Naive thymus-derived CD4-positive, alpha-beta T cell (primary cell): ENCODE data around the gene MED25. TPM values are rescaled to one million over a fixed set of nuclear protein-coding genes. Genes with fewer than 3 reads are reported as not detected.

Experiments used
- ATAC-seq: fragments of 150-1000 bp; cut with Tn5 transposase; 2 replicates; pipeline ENCODE4 v1.10.0; 2021; ENCODE audit warnings: mild to moderate bottlenecking, moderate library complexity
- CTCF ChIA-PET: fragments of 350-600 bp; sonication (Branson Sonifier 250); formaldehyde crosslinking; loops from one replicate; lab custom pipeline; 2021; ENCODE audit warnings: antibody characterized with exemption; lab: Charles Lee
- POLR2A ChIA-PET: fragments of 350-600 bp; sonication (Branson Sonifier 250); formaldehyde crosslinking; loops from one replicate; lab custom pipeline; 2021; ENCODE audit warnings: antibody characterized with exemption, inconsistent platforms; lab: Charles Lee
- DNase-seq, 9 donors: peaks; one replicate each; pipeline versions ENCODE4 v3.0.0 to v3.0.0-alpha.2; 2020 to 2022; ENCODE audit warnings: mixed read lengths in 1 of 9
- H3K27ac ChIP-seq: one replicate; pipeline ENCODE4 v1.7.0; 2013; ENCODE audit warnings: mild to moderate bottlenecking, low read depth, low read length, moderate library complexity
- H3K27me3 ChIP-seq, 2 donors: one replicate each; pipeline ENCODE4 v1.7.0; 2013; ENCODE audit warnings: low read length in 2 of 2, mild to moderate bottlenecking in 2 of 2, moderate library complexity in 2 of 2; ENCODE audit not compliant: control insufficient read depth in 2 of 2, insufficient read depth in 2 of 2
- H3K36me3 ChIP-seq, 3 experiments: 1 replicate in 2 of 3; 2 replicates in 1 of 3; pipeline ENCODE4 v1.7.0; 2013; ENCODE audit warnings: low read length in 3 of 3, mild to moderate bottlenecking in 3 of 3, moderate library complexity in 1 of 3; ENCODE audit not compliant: insufficient read depth in 3 of 3, control insufficient read depth in 2 of 3
- H3K4me1 ChIP-seq, 2 donors: one replicate each; pipeline ENCODE4 v1.7.0; 2013; ENCODE audit warnings: low read length in 2 of 2, mild to moderate bottlenecking in 2 of 2, moderate library complexity in 1 of 2; ENCODE audit not compliant: control insufficient read depth in 2 of 2, insufficient read depth in 2 of 2
- H3K4me3 ChIP-seq: 2 replicates; pipeline ENCODE4 v1.7.0; 2013; ENCODE audit warnings: mild to moderate bottlenecking, low read length
- H3K9me3 ChIP-seq, 3 experiments: 1 replicate in 2 of 3; 2 replicates in 1 of 3; pipeline ENCODE4 v1.7.0; 2013; ENCODE audit warnings: low read length in 3 of 3; ENCODE audit not compliant: control insufficient read depth in 2 of 3
- H3K27ac Mint-ChIP-seq, 9 donors: one replicate each; pipeline ENCODE4 v1.8.0; 2020 to 2022; ENCODE audit warnings: mixed read lengths in 9 of 9, mild to moderate bottlenecking in 8 of 9, moderate library complexity in 5 of 9, inconsistent platforms in 2 of 9
- H3K27me3 Mint-ChIP-seq, 5 donors: one replicate each; pipeline ENCODE4 v1.8.0; 2021 to 2022; ENCODE audit warnings: mixed read lengths in 5 of 5, mild to moderate bottlenecking in 1 of 5
- H3K36me3 Mint-ChIP-seq, 5 donors: one replicate each; pipeline ENCODE4 v1.8.0; 2020 to 2022; ENCODE audit warnings: mixed read lengths in 5 of 5, mild to moderate bottlenecking in 3 of 5, inconsistent platforms in 1 of 5
- H3K4me1 Mint-ChIP-seq, 7 donors: one replicate each; pipeline ENCODE4 v1.8.0; 2020 to 2022; ENCODE audit warnings: mixed read lengths in 7 of 7, mild to moderate bottlenecking in 3 of 7, inconsistent platforms in 1 of 7
- H3K4me3 Mint-ChIP-seq, 10 donors: one replicate each; pipeline ENCODE4 v1.8.0; 2020 to 2022; ENCODE audit warnings: mild to moderate bottlenecking in 10 of 10, mixed read lengths in 10 of 10, moderate library complexity in 6 of 10, inconsistent platforms in 2 of 10
- H3K9me3 Mint-ChIP-seq, 11 donors: one replicate each; pipeline ENCODE4 v1.8.0; 2020 to 2022; ENCODE audit warnings: mixed read lengths in 11 of 11, mild to moderate bottlenecking in 4 of 11, inconsistent platforms in 1 of 11, moderate library complexity in 1 of 11
- intact Hi-C, 2 donors: fragments of 100-400 bp; cut with micrococcal nuclease; formaldehyde crosslinking; loops; one replicate each; pipeline ENCODE4 v1.15.1; 2023
- polyA plus RNA-seq, 2 donors: library from polyadenylated mRNA; unstranded; fragments of 300-500 nt; fragmentation: Illumina TruSeq; gene quantifications; one replicate each; pipeline ENCODE4 v1.2.3, GENCODE V29; 2021
- total RNA-seq, 6 experiments: library from RNA in 5 of 6; stranded (reverse) in 5 of 6; gene quantifications; 1 replicate in 5 of 6; 2 replicates in 1 of 6; pipeline ENCODE4 v1.2.3 and lab custom pipeline; 2021 to 2026

Gene MED25
- total and polyA plus RNA-seq, 7 experiments from 2014 or later = 10.8 to 75.2 (median 39.9) TPM

DNA sequence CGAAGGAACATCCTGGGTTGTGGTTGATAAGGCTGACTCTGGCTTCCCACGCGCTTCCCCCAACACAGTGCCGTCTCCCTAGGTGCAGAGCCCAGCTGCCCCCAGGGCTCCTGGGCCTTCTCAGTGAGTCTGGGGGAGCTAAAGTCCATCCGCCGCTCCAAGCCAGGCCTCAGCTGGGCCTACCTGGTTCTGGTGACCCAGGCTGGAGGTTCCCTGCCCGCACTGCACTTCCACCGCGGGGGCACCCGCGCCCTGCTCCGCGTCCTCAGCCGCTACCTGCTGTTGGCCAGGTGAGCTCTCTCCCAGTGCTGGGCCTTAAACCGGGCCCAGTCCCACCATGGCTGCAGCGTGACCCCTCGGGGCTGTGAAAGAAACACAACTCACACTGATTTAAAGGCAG lies 63.1 kb downstream of the MED25 start:
- no peaks in the 10 kb centered on the region for H3K9me3 Mint-ChIP-seq
- Histone ChIP-seq H3K27me3 (no peaks in the 10 kb centered on the region), H3K9me3 (no peaks in the 10 kb centered on the region), H3K4me1 (peaks cover 11 to 14% of the 10 kb centered on the region in 2 donors), H3K36me3 (peaks cover 6 to 66% (median 33%) of the 10 kb centered on the region in 3 experiments), H3K4me3 (no peak overlapping the region), H3K27ac (no peak overlapping the region)
- no peak for ATAC-seq
- POLR2A ChIA-PET = no interaction called here
- intact Hi-C loops = no loop called here
- no peak overlapping the region for H3K4me3 Mint-ChIP-seq
- no peak for DNase-seq
- H3K27me3 Mint-ChIP-seq = no peaks in the 10 kb centered on the region
- peak overlapping the region in 1 of 9 donors; percentile 25 for H3K27ac Mint-ChIP-seq
- CTCF ChIA-PET = no interaction called here
- peaks cover 15 to 17% (median 16%) of the 10 kb centered on the region in 7 donors for H3K4me1 Mint-ChIP-seq
- peaks cover 0 to 27% (median 14%) of the 10 kb centered on the region in 5 donors for H3K36me3 Mint-ChIP-seq

DNA sequence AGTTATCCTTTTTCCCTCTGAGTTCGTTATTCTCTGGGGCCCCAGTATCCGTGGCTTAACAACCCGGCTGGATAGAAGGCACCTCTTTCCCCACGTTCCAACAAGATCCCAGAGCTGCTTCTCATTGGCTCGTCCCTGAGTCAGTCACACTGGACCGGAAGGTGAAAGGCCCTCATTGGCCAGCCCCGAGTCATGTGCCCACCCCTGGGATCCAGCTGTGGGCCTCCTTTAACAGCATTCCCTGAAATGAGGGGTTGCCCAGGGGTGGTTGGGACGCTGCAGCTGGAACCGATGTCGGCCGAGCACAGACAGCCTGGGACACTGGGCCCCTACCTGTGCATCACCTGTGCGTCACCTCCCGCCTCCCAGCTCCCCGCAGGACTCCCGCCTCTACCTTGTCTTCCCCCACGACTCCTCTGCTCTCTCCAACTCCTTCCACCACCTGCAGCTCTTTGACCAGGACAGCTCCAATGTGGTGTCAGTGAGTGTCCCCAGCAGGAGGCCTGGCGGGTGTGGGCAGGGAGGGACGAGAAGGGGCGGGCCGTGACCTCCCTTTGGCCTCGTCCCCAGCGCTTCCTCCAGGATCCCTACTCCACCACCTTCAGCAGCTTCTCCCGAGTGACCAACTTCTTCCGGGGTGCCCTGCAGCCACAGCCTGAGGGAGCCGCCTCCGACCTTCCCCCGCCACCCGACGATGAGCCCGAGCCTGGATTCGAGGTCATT lies 63.7 kb downstream of the MED25 start:
- intact Hi-C loops = no loop called here
- H3K4me1 Mint-ChIP-seq = peaks cover 15 to 17% (median 16%) of the 10 kb centered on the region in 7 donors
- Histone ChIP-seq H3K36me3 (peaks cover 6 to 63% (median 33%) of the 10 kb centered on the region in 3 experiments), H3K27me3 (no peaks in the 10 kb centered on the region), H3K27ac (no peak overlapping the region), H3K9me3 (no peaks in the 10 kb centered on the region), H3K4me3 (no peak overlapping the region), H3K4me1 (peaks cover 11 to 14% of the 10 kb centered on the region in 2 donors)
- POLR2A ChIA-PET = no interaction called here
- H3K9me3 Mint-ChIP-seq = no peaks in the 10 kb centered on the region
- H3K27me3 Mint-ChIP-seq = no peaks in the 10 kb centered on the region
- H3K27ac Mint-ChIP-seq = no peak overlapping the region
- CTCF ChIA-PET = no interaction called here
- no peak overlapping the region for H3K4me3 Mint-ChIP-seq
- ATAC-seq = no peak
- peaks cover 0 to 27% (median 14%) of the 10 kb centered on the region in 5 donors for H3K36me3 Mint-ChIP-seq
- no peak for DNase-seq

DNA sequence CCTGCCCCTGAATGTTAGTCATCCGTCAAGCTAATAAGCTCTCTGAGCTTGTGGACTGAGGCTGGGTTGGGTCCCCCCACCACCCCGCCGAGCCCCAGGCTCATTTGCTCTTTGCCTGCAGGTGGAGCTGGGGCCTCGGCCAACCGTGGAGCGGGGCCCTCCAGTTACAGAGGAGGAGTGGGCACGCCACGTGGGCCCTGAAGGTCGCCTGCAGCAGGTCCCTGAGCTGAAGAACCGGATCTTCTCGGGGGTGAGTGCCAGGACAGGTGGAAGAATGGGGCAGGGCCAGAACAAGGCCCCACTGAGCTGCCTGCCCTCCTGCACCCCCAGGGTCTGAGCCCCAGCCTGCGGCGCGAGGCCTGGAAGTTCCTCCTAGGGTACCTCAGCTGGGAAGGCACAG lies 64.6 kb downstream of the MED25 start:
- POLR2A ChIA-PET = interaction anchor here (0.5 to 0.8 kb wide), 3 partner anchors 34 to 935 kb away, joined by 3 to 5 read pairs (median 4); no protein-coding TSS in a partner anchor

DNA sequence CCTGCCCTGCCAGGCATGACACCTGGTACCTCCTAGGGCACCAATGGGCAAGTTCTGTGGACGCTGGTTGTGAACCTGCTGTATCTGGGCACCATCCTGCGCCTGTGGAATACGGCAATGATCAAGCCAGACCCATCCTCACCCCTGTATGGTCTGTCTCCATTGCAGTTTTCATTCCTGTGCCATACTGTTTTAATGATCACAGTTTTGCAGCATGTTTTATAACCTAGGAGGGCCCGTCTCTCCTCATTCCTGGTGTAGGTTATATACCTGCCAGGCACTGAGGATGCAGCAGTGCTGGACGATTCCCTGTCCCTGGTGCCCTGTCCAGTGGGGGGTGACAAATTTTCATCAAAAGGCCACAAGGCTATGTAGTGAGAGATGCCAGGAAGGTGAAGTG lies 65.0 kb downstream of the MED25 start:
- no peak overlapping the region for H3K27ac ChIP-seq
- H3K4me3 ChIP-seq = no peak overlapping the region
- peaks cover 10 to 13% of the 10 kb centered on the region in 2 donors for H3K4me1 ChIP-seq
- ATAC-seq (no peak), DNase-seq (no peak)
- H3K36me3 ChIP-seq = peaks cover 6 to 68% (median 33%) of the 10 kb centered on the region in 3 experiments
- H3K9me3 Mint-ChIP-seq = no peaks in the 10 kb centered on the region
- H3K27me3 ChIP-seq = no peaks in the 10 kb centered on the region
- CTCF ChIA-PET = no interaction called here
- POLR2A ChIA-PET = interaction anchor here (0.5 to 0.8 kb wide), 3 partner anchors 34 to 935 kb away, joined by 3 to 5 read pairs (median 4); no protein-coding TSS in a partner anchor
- intact Hi-C loops = no loop called here
- H3K27ac Mint-ChIP-seq = no peak overlapping the region
- H3K36me3 Mint-ChIP-seq = peaks cover 0 to 25% (median 14%) of the 10 kb centered on the region in 5 donors
- H3K27me3 Mint-ChIP-seq = no peaks in the 10 kb centered on the region
- H3K4me1 Mint-ChIP-seq = peaks cover 12 to 16% (median 13%) of the 10 kb centered on the region in 7 donors
- H3K9me3 ChIP-seq = no peaks in the 10 kb centered on the region
- peak overlapping the region in 1 of 10 donors; percentile 53 for H3K4me3 Mint-ChIP-seq

More for the DNA sequence above, 64.6 kb downstream of the MED25 start:
- CTCF ChIA-PET = no interaction called here
- Mint-ChIP-seq H3K4me3 (no peak overlapping the region), H3K27me3 (no peaks in the 10 kb centered on the region), H3K27ac (no peak overlapping the region), H3K9me3 (no peaks in the 10 kb centered on the region), H3K36me3 (peaks cover 0 to 27% (median 14%) of the 10 kb centered on the region in 5 donors), H3K4me1 (peaks cover 15 to 17% (median 16%) of the 10 kb centered on the region in 7 donors)
- DNase-seq (no peak), ATAC-seq (no peak)
- intact Hi-C loops = no loop called here
- Histone ChIP-seq H3K36me3 (peaks cover 6 to 66% (median 33%) of the 10 kb centered on the region in 3 experiments), H3K4me1 (peaks cover 11 to 14% of the 10 kb centered on the region in 2 donors), H3K4me3 (no peak overlapping the region), H3K27me3 (no peaks in the 10 kb centered on the region), H3K27ac (no peak overlapping the region), H3K9me3 (no peaks in the 10 kb centered on the region)

DNA sequence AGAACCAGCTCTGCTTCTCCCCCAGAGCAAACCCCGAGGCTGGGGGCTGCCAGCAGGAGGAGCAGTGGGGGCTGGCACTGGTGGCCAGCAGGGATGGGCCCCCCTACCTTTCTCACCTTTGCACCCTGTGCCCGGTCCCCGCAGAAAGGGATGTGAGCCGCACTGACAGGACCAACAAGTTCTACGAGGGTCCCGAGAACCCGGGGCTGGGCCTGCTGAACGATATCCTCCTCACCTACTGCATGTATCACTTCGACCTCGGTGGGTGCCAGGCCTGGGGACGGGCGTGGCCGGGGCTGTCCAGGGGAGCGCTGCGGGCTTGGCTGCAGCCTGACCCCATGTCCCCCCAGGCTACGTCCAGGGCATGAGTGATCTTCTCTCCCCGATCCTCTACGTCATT lies 66.0 kb downstream of the MED25 start:
- peaks cover 6 to 65% (median 33%) of the 10 kb centered on the region in 3 experiments for H3K36me3 ChIP-seq
- Mint-ChIP-seq H3K4me3 (no peak overlapping the region), H3K27me3 (no peaks in the 10 kb centered on the region), H3K4me1 (peaks cover 2 to 7% (median 4%) of the 10 kb centered on the region in 7 donors), H3K9me3 (no peaks in the 10 kb centered on the region), H3K27ac (no peak overlapping the region), H3K36me3 (peaks cover 0 to 24% (median 11%) of the 10 kb centered on the region in 5 donors)
- POLR2A ChIA-PET = interaction anchor here (0.7 kb wide), 1 partner anchor 12 kb away, joined by 3 read pairs; no protein-coding TSS in a partner anchor
- CTCF ChIA-PET = interaction anchor here (0.6 kb wide), 1 partner anchor 181 kb away, joined by 3 read pairs; no protein-coding TSS in a partner anchor
- DNase-seq (no peak), ATAC-seq (no peak)
- no peak overlapping the region for H3K27ac ChIP-seq
- peaks cover 0 to 2% of the 10 kb centered on the region in 2 donors for H3K4me1 ChIP-seq
- H3K27me3 ChIP-seq = no peaks in the 10 kb centered on the region
- intact Hi-C loops = no loop called here
- no peak overlapping the region for H3K4me3 ChIP-seq
- no peaks in the 10 kb centered on the region for H3K9me3 ChIP-seq

DNA sequence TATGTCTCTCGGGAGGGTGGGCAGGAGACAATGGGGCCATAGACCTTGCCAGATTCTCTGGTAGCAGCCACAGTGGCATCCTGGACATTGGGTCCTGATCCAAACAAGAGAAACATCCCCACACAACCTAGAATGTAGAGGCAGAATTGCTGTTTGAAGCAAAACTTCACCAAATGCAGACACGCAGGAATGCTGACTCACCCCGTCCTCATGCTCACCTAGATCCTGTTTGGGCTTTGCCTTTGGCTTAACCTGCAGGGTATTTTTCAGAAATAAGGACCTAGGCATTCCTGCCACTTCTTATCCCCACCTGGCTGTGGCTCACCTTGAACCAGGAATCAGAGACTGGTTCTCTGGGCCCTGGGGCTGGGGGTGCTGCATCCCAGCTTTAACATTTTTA lies 66.7 kb downstream of the MED25 start:
- Mint-ChIP-seq H3K4me3 (no peak overlapping the region), H3K36me3 (peaks cover 0 to 25% (median 9%) of the 10 kb centered on the region in 5 donors), H3K27ac (no peak overlapping the region), H3K9me3 (no peaks in the 10 kb centered on the region), H3K27me3 (no peaks in the 10 kb centered on the region), H3K4me1 (peaks cover 0 to 3% (median 0%) of the 10 kb centered on the region in 7 donors)
- Histone ChIP-seq H3K27me3 (no peaks in the 10 kb centered on the region), H3K36me3 (peaks cover 6 to 59% (median 33%) of the 10 kb centered on the region in 3 experiments), H3K27ac (no peak overlapping the region), H3K4me3 (no peak overlapping the region), H3K4me1 (peaks cover 0 to 3% of the 10 kb centered on the region in 2 donors), H3K9me3 (no peaks in the 10 kb centered on the region)
- ATAC-seq = no peak
- POLR2A ChIA-PET = no interaction called here
- CTCF ChIA-PET = no interaction called here
- intact Hi-C loops = no loop called here
- DNase-seq = no peak
